GM12878 (cell line): ENCODE data around the gene PGAP6. TPM values are rescaled to one million over a fixed set of nuclear protein-coding genes. Genes with fewer than 3 reads are reported as not detected.
"Not testable (repeated sequence)": the region's sequence is repeated elsewhere in the genome, so short reads cannot be mapped to it uniquely, and the experiment has no call there.

Experiments
- ATAC-seq: fragments of 200-7000 bp; cut with Tn5 transposase; 3 replicates; pipeline ENCODE4 v1.9.1; 2020; ENCODE audit warnings: mild to moderate bottlenecking, moderate library complexity
- BruUV-seq: library from RNA; stranded (reverse); fragments of 400-500 nt; replicated peaks from 2 replicates; lab custom pipeline; 2021; lab: Mats Ljungman, UMichigan
- CTCF ChIA-PET: fragments of 300-600 bp; sonication (Branson Sonifier 250); formaldehyde crosslinking; extraction: SDS; loops from one replicate; lab custom pipeline; 2021; ENCODE audit warnings: inconsistent platforms; lab: Yijun Ruan, JAX
- POLR2A ChIA-PET: fragments of 350-600 bp; formaldehyde crosslinking; extraction: SDS; loops from one replicate; lab custom pipeline; 2021; ENCODE audit warnings: inconsistent platforms; lab: Charles Lee
- RAD21 ChIA-PET: fragments of 300-600 bp; sonication (Branson Sonifier 250); formaldehyde crosslinking; loops from one replicate; lab custom pipeline; 2023; ENCODE audit warnings: antibody characterized with exemption; ENCODE audit not compliant: unreplicated experiment; lab: Charles Lee
- SMC1A ChIA-PET: fragments of 300-600 bp; sonication (Branson Sonifier 250); formaldehyde crosslinking; loops from one replicate; lab custom pipeline; 2023; ENCODE audit not compliant: unreplicated experiment, uncharacterized antibody; lab: Charles Lee
- DNase-seq: peaks from one replicate; pipeline ENCODE4 v3.0.0-alpha.2; 2011; ENCODE audit warnings: low read depth, low spot score
- FAIRE-seq: peaks from 3 replicates; lab custom pipeline; 2011; peaks lifted over from hg19 to GRCh38; lab: Jason Lieb, UNC
- H2AFZ ChIP-seq: 2 replicates; pipeline ENCODE4 v1.6.0; 2011; ENCODE audit warnings: low read depth, low read length, control low read depth; ENCODE audit not compliant: control insufficient read depth
- H3K27ac ChIP-seq: 2 replicates; pipeline ENCODE4 v1.5.1; 2011; ENCODE audit warnings: control low read depth; ENCODE audit not compliant: control insufficient read depth, insufficient read depth
- H3K27me3 ChIP-seq, 2 experiments: replicated peaks in 1 of 2; 2 replicates each; pipeline versions ENCODE4 v1.6.0 to v1.6.1; 2011; ENCODE audit warnings: low read length in 1 of 2; ENCODE audit not compliant: control insufficient read depth in 2 of 2, insufficient read depth in 2 of 2
- H3K36me3 ChIP-seq, 2 experiments: 2 replicates each; pipeline ENCODE4 v1.5.1; 2011; ENCODE audit warnings: low read length in 1 of 2; ENCODE audit not compliant: control insufficient read depth in 2 of 2, insufficient read depth in 2 of 2
- H3K4me1 ChIP-seq: 2 replicates; pipeline ENCODE4 v1.6.1; 2011; ENCODE audit warnings: mild to moderate bottlenecking, low read length, moderate library complexity, mixed read lengths; ENCODE audit not compliant: control insufficient read depth, insufficient read depth
- H3K4me2 ChIP-seq: 2 replicates; pipeline ENCODE4 v1.6.0; 2011; ENCODE audit warnings: control low read depth; ENCODE audit not compliant: control insufficient read depth, insufficient read depth
- H3K4me3 ChIP-seq: fragments of 200-600 bp; sonication (generic); 2 replicates; pipeline ENCODE4 v1.5.1; 2016
- H3K79me2 ChIP-seq: 2 replicates; pipeline ENCODE4 v1.6.0; 2011; ENCODE audit warnings: low read length; ENCODE audit not compliant: control insufficient read depth, insufficient read depth
- H3K9ac ChIP-seq: 2 replicates; pipeline ENCODE4 v1.8.0; 2011; ENCODE audit warnings: low read length, control low read depth, mixed read lengths; ENCODE audit not compliant: control insufficient read depth, insufficient read depth
- H3K9me3 ChIP-seq: replicated peaks from 3 replicates; pipeline ENCODE4 v1.5.1; 2011; ENCODE audit warnings: mild to moderate bottlenecking, low read length; ENCODE audit not compliant: control insufficient read depth, insufficient read depth
- H4K20me1 ChIP-seq: 2 replicates; pipeline ENCODE4 v1.6.0; 2011; ENCODE audit not compliant: control insufficient read depth, insufficient read depth
- CHD4 ChIP-seq: fragments of 200-600 bp; sonication (generic); IDR thresholded peaks from 2 replicates; pipeline ENCODE4 v1.6.1; 2016; ENCODE audit warnings: mild to moderate bottlenecking
- ZNF592 ChIP-seq: fragments of 450-650 bp; IDR thresholded peaks from 2 replicates; pipeline ENCODE4 v1.6.1; 2017; ENCODE audit warnings: mild to moderate bottlenecking, moderate library complexity
- WGBS: methylation state at CpG from one replicate; pipeline ENCODE4 v1.1.6; 2016; ENCODE audit warnings: low lambda C conversion rate; ENCODE audit not compliant: insufficient replicate concordance, insufficient coverage; ENCODE audit errors: missing lambda C conversion rate; 5-methylcytosine and 5-hydroxymethylcytosine counted together
- in situ Hi-C: fragments of 300-500 bp; cut with MboI; formaldehyde crosslinking; loops from 9 replicates; pipeline ENCODE4 v1.14.3; 2018; ENCODE audit warnings: mixed read lengths
- intact Hi-C: fragments of 100-400 bp; cut with micrococcal nuclease; formaldehyde crosslinking; loops from one replicate; pipeline ENCODE4 v1.14.2; 2022; ENCODE audit not compliant: unreplicated experiment
- polyA plus RNA-seq, 11 experiments: library from polyadenylated mRNA; depleted of rRNA in 4 of 11; unstranded in 6 of 11; stranded (reverse) in 5 of 11; fragments of >200 nt; fragmentation: Nextera tagmentation in 4 of 11; fragmentation: Illumina TruSeq in 1 of 11; extraction: Ambion mirVana in 4 of 11; extraction: Trizol in 1 of 11; gene quantifications; 1 replicate in 1 of 11; 2 replicates in 10 of 11; pipeline versions ENCODE4 v1.2.1 to v1.2.3, GENCODE V29; 2011 to 2016; ENCODE audit warnings: inconsistent platforms in 2 of 11, missing spikeins in 2 of 11, low read depth in 1 of 11
- total RNA-seq, 4 experiments: library from RNA; depleted of rRNA in 3 of 4; stranded (reverse); fragments of >200 nt in 3 of 4; fragmentation: Illumina TruSeq in 1 of 4; extraction: Trizol in 1 of 4; gene quantifications; 2 replicates each; pipeline versions ENCODE4 v1.2.1 to v1.2.3, GENCODE V29; 2013 to 2021

PGAP6 gene
- total and polyA plus RNA-seq, 10 of the 15 experiments (the other 5 are each of a cell fraction or from before 2014, with no cell fraction given), result 0.76 to 48.8 (median 18.4) TPM

- no peak for TF ChIP-seq ZNF592
- TF ChIP-seq CHD4, result no peak
Measured at GRCh38 chr16:363110-363765, 18.5 kb downstream of the PGAP6 start (continued).

- WGBS, result 55% methylated on average over 24 of the region's 24 CpGs
- H2AFZ ChIP-seq, H3K9me3 ChIP-seq, H3K36me3 ChIP-seq, H3K4me3 ChIP-seq, H3K4me2 ChIP-seq, H3K4me1 ChIP-seq, H4K20me1 ChIP-seq, BruUV-seq, DNase-seq, H3K79me2 ChIP-seq, H3K27me3 ChIP-seq, in situ Hi-C loops, FAIRE-seq, H3K9ac ChIP-seq, ATAC-seq, H3K27ac ChIP-seq: not testable (repeated sequence)
- ChIA-PET CTCF (interaction anchor here (0.5 to 2.5 kb wide), 17 partner anchors 8 to 297 kb away, joined by 3 to 29 read pairs (median 4); partner anchors contain the start of genes HBQ1 and MRPL28), SMC1A (interaction anchor here (1.0 to 2.1 kb wide), 4 partner anchors 8 to 257 kb away, joined by 3 to 12 read pairs (median 6); partner anchors contain the start of gene MRPL28), POLR2A (interaction anchor here (0.6 kb wide), 1 partner anchor 49 kb away, joined by 3 read pairs; no protein-coding TSS in a partner anchor), RAD21 (interaction anchor here (0.8 to 1.6 kb wide), 6 partner anchors 8 to 297 kb away, joined by 3 to 19 read pairs (median 6); partner anchors contain the start of genes AXIN1 and MRPL28)
- intact Hi-C loops, result loop anchor here (2.0 kb wide), 1 partner anchor 256 kb away; no protein-coding TSS in a partner anchor
Measured at GRCh38 chr16:362702-362999, 19.1 kb downstream of the PGAP6 start.
